Right atrium auricular region (tissue), 2 donors: ENCODE data around the gene CEP104. TPM values are rescaled to one million over a fixed set of nuclear protein-coding genes. Genes with fewer than 3 reads are reported as not detected.

ENCODE experiments used
- DNase-seq: peaks from one replicate; pipeline ENCODE4 v3.0.0-alpha.2; 2019; ENCODE audit warnings: low spot score
- H3K27ac ChIP-seq, 2 donors: fragments of 200-600 bp; sonication (generic); 1 replicate in 1 of 2; 2 replicates in 1 of 2; pipeline ENCODE4 v1.5.1; 2016 to 2019
- H3K27me3 ChIP-seq, 2 donors: fragments of 200-600 bp; sonication (generic); one replicate each; pipeline versions ENCODE4 v1.5.1 to v1.6.0; 2017 to 2019
- H3K36me3 ChIP-seq: fragments of 200-600 bp; sonication (generic); one replicate; pipeline ENCODE4 v1.5.1; 2016
- H3K4me1 ChIP-seq, 2 donors: fragments of 200-600 bp; sonication (generic); one replicate each; pipeline versions ENCODE4 v1.5.1 to v1.6.0; 2017 to 2019
- H3K4me3 ChIP-seq, 2 donors: fragments of 200-600 bp; sonication (generic); 1 replicate in 1 of 2; 2 replicates in 1 of 2; pipeline ENCODE4 v1.5.1; 2017 to 2019; ENCODE audit warnings: mild to moderate bottlenecking in 1 of 2, moderate library complexity in 1 of 2
- H3K9me3 ChIP-seq, 2 donors: fragments of 200-600 bp; sonication (generic); one replicate each; pipeline ENCODE4 v1.5.1; 2019
- CTCF ChIP-seq, 2 donors: fragments of 200-600 bp; sonication (generic); IDR thresholded peaks; one replicate each; pipeline ENCODE4 v1.5.1; 2019; ENCODE audit warnings: antibody characterized with exemption in 2 of 2
- total RNA-seq, 2 donors: library from RNA; depleted of rRNA; stranded (reverse); fragments of >200 nt; gene quantifications; one replicate each; pipeline ENCODE4 v1.1.0, GENCODE V29; 2016

Gene CEP104
- total RNA-seq, 2 donors from 2014 or later, result 21.7 to 25.9 TPM

DNA sequence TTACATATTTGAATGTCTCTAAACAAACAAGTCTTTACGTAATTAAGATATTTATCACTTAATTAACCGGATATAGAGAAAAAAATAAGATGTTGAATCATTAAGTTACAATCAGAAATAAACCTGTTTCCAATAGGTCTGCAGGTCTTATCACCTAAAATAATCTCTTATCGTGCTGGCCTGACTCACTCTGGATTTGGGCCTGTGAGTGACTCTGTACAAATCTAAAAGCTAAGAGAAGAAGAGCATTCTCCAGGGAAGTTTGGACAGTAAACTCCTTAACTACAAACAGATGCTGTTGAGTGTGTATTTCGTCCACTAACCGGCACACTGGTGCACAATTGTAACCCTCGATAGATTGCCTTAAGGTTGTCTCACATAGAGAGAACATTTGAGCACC, 25.3 kb downstream of the CEP104 start:
- no peak for TF ChIP-seq CTCF (IDR thresholded peaks at IDR 0.05)
- Histone ChIP-seq H3K27me3 (no peaks in the 10 kb centered on the region), H3K9me3 (no peaks in the 10 kb centered on the region), H3K27ac (no peak overlapping the region), H3K36me3 (peaks cover 60% of the 10 kb centered on the region), H3K4me3 (no peak overlapping the region), H3K4me1 (no peaks in the 10 kb centered on the region)
- DNase-seq, result no peak

- no peak for TF ChIP-seq CTCF (IDR thresholded peaks at IDR 0.05)
- no peak for DNase-seq
- Histone ChIP-seq H3K27me3 (no peaks in the 10 kb centered on the region), H3K4me3 (no peak overlapping the region), H3K36me3 (peaks cover 63% of the 10 kb centered on the region), H3K9me3 (no peaks in the 10 kb centered on the region), H3K4me1 (no peaks in the 10 kb centered on the region), H3K27ac (no peak overlapping the region)
Measured at GRCh38 chr1:3828391-3828790, 28.6 kb downstream of the CEP104 start.

- H3K36me3 ChIP-seq, result peaks cover 69% of the 10 kb centered on the region
- H3K9me3 ChIP-seq, result no peaks in the 10 kb centered on the region
- no peak for DNase-seq
- no peaks in the 10 kb centered on the region for H3K4me1 ChIP-seq
- TF ChIP-seq CTCF (IDR thresholded peaks at IDR 0.05), result no peak
- no peak overlapping the region for H3K27ac ChIP-seq
- H3K27me3 ChIP-seq, result no peaks in the 10 kb centered on the region
- H3K4me3 ChIP-seq, result no peak overlapping the region
Measured at GRCh38 chr1:3827813-3828307, 29.2 kb downstream of the CEP104 start.

- H3K9me3 ChIP-seq, result no peaks in the 10 kb centered on the region
- H3K4me1 ChIP-seq, result no peaks in the 10 kb centered on the region
- no peaks in the 10 kb centered on the region for H3K27me3 ChIP-seq
- no peak overlapping the region for H3K27ac ChIP-seq
- DNase-seq, result no peak
- H3K4me3 ChIP-seq, result no peak overlapping the region
- peaks cover 84% of the 10 kb centered on the region for H3K36me3 ChIP-seq
- TF ChIP-seq CTCF (IDR thresholded peaks at IDR 0.05), result no peak
Measured at GRCh38 chr1:3825356-3825755, 31.7 kb downstream of the CEP104 start.

DNA sequence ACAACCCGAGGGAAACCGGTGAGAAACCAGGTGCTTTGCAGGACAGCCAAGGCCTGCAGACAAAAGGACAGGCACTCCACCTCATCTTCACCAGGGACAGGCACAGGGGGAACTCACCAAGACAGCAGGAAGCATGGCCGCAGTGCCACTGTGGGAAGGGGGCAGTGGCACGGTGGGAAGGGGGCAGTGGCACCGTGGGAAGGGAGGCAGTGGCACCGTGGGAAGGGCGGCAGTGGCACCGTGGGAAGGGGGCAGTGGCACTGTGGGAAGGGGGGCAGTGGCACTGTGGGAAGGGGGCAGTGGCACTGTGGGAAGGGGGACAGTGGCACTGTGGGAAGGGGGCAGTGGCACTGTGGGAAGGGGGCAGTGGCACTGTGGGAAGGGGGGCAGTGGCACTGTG, 32.4 kb downstream of the CEP104 start:
- peaks cover 84% of the 10 kb centered on the region for H3K36me3 ChIP-seq
- no peaks in the 10 kb centered on the region for H3K4me1 ChIP-seq
- no peaks in the 10 kb centered on the region for H3K9me3 ChIP-seq
- TF ChIP-seq CTCF (IDR thresholded peaks at IDR 0.05), result no peak
- no peak for DNase-seq
- no peak overlapping the region for H3K27ac ChIP-seq
- H3K27me3 ChIP-seq, result no peaks in the 10 kb centered on the region
- H3K4me3 ChIP-seq, result no peak overlapping the region

DNA sequence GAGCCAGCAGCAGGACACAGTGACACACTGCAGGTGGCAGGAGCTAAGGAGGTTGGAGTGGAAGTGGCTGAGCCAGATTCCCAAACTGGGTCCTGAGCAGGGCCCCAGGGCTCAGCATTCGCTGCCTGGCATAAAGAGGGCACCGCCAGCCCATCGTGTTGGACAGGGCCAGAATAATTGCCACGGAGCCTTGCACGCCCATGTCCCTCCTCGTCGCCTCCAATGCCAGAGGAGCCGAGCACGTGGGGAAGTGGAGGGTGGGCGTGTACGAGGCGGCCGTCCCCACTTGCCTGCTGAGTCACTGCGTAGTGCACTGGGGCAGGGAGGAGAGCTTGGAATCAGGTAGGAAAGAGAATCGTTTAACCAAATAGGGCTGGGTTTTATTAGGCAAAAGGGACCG, 34.6 kb downstream of the CEP104 start:
- Histone ChIP-seq H3K4me3 (no peak overlapping the region), H3K36me3 (peaks cover 62% of the 10 kb centered on the region), H3K27ac (no peak overlapping the region), H3K27me3 (no peaks in the 10 kb centered on the region), H3K9me3 (no peaks in the 10 kb centered on the region), H3K4me1 (no peaks in the 10 kb centered on the region)
- no peak for DNase-seq
- no peak for TF ChIP-seq CTCF (IDR thresholded peaks at IDR 0.05)
